ENCODE results near the gene SLC16A14.

DNA sequence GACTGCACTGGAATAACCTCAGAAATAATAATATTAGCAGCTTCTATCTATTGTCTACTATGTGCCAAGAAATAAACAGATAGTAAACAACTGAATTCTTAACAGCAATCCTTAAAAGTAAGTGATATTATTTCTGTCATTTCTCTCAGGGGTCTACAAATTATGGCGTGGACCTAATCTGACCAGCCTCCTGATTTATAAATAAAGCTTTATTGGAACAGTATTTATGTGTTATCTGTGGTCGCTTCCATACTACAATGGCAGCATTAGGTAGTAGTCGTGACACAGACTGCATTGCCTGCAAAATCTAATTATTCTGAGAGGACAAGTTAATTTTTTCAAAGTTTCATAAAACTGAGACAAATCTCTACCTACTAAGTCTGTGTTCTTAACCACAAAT is 49.0 kb downstream of the SLC16A14 start:
- TF ChIP-seq, protein P1, sequence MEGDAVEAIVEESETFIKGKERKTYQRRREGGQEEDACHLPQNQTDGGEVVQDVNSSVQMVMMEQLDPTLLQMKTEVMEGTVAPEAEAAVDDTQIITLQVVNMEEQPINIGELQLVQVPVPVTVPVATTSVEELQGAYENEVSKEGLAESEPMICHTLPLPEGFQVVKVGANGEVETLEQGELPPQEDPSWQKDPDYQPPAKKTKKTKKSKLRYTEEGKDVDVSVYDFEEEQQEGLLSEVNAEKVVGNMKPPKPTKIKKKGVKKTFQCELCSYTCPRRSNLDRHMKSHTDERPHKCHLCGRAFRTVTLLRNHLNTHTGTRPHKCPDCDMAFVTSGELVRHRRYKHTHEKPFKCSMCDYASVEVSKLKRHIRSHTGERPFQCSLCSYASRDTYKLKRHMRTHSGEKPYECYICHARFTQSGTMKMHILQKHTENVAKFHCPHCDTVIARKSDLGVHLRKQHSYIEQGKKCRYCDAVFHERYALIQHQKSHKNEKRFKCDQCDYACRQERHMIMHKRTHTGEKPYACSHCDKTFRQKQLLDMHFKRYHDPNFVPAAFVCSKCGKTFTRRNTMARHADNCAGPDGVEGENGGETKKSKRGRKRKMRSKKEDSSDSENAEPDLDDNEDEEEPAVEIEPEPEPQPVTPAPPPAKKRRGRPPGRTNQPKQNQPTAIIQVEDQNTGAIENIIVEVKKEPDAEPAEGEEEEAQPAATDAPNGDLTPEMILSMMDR (IDR thresholded peaks at IDR 0.05; ENCODE audit: insufficient read depth, low read length, poor library complexity, severe bottlenecking): no peak
- no peak for TF ChIP-seq EZH2phosphoT487 (conservative IDR thresholded peaks at IDR 0.05; ENCODE audit: low read length)
